Right lobe of liver (tissue), 4 donors: Measurements from ENCODE around the gene PDZD7.

ENCODE experiments used
- POLR2A ChIP-seq: fragments of 450-650 bp; IDR thresholded peaks from one replicate; pipeline ENCODE4 v1.6.1; 2017; ENCODE audit warnings: antibody characterized with exemption, mild to moderate bottlenecking
- TF ChIP-seq, protein P1 (sequence below), 4 donors: fragments of 200-600 bp in 3 of 4; fragments of 450-650 bp in 1 of 4; IDR thresholded peaks; one replicate each; pipeline versions ENCODE4 v1.5.1 to v1.8.0; 2016 to 2022; ENCODE audit warnings: antibody characterized with exemption in 4 of 4, mild to moderate bottlenecking in 2 of 4
- donor health status: DM: no; HTN: no; CAD: no.
- donor health status: DM: no; HTN: no; CAD: no.
- donor health status: DM: no; HTN: yes; CAD: no.

DNA sequence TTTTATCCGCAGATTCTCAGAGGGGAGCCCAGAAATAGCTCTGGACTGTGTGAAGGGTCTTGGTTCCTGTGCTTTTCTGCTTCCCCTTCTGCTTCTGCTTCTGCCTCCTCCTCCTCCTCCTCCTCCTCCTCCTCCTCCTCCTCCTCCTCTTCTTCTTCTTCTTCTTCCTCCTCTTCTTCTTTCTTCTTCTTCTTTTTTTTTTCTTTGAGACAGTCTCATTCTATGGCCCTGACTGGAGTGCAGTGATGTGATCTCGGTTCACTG is 11.6 kb downstream of the PDZD7 start:
- TF ChIP-seq, protein P1, sequence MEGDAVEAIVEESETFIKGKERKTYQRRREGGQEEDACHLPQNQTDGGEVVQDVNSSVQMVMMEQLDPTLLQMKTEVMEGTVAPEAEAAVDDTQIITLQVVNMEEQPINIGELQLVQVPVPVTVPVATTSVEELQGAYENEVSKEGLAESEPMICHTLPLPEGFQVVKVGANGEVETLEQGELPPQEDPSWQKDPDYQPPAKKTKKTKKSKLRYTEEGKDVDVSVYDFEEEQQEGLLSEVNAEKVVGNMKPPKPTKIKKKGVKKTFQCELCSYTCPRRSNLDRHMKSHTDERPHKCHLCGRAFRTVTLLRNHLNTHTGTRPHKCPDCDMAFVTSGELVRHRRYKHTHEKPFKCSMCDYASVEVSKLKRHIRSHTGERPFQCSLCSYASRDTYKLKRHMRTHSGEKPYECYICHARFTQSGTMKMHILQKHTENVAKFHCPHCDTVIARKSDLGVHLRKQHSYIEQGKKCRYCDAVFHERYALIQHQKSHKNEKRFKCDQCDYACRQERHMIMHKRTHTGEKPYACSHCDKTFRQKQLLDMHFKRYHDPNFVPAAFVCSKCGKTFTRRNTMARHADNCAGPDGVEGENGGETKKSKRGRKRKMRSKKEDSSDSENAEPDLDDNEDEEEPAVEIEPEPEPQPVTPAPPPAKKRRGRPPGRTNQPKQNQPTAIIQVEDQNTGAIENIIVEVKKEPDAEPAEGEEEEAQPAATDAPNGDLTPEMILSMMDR (IDR thresholded peaks at IDR 0.05) = no peak
- TF ChIP-seq POLR2A = no peak
